ENCODE measurements around the gene TAGLN. TPM values are rescaled to one million over a fixed set of nuclear protein-coding genes. Genes with fewer than 3 reads are reported as not detected.

The TAGLN gene
- total RNA-seq, 1 experiment from 2014 or later, result 11.0 TPM

- Histone ChIP-seq H3K4me1 (replicated peaks; ENCODE audit: insufficient read depth) (no peaks in the 10 kb centered on the region), H4K20me1 (ENCODE audit: insufficient read depth) (no peaks in the 10 kb centered on the region), H3K79me2 (ENCODE audit: low read depth) (no peaks in the 10 kb centered on the region), H3K36me3 (ENCODE audit: low read depth) (no peaks in the 10 kb centered on the region), H3F3A (ENCODE audit: insufficient read depth, low read depth) (no peaks in the 10 kb centered on the region), H3K27ac (no peak overlapping the region), H2AFZ (no peak overlapping the region), H3K4me3 (no peak overlapping the region), H3K27me3 (ENCODE audit: insufficient read depth, low read depth) (no peaks in the 10 kb centered on the region), H3K9me3 (ENCODE audit: insufficient read depth, low read depth) (no peaks in the 10 kb centered on the region), H3K4me2 (no peak overlapping the region), H3K9me2 (ENCODE audit: insufficient read depth) (no peaks in the 10 kb centered on the region)
- no peak for TF ChIP-seq EZH2 (IDR thresholded peaks at IDR 0.05; ENCODE audit: low read depth)
- TF ChIP-seq CTCF (conservative IDR thresholded peaks at IDR 0.05), result no peak
- ChIA-PET CTCF (no interaction called here), POLR2A (ENCODE audit: unreplicated experiment) (no interaction called here)
- BruUV-seq (replicated peaks), result no TSS peak
- intact Hi-C loops (cut with micrococcal nuclease; ENCODE audit: unreplicated experiment), result no loop called here
- no peak for DNase-seq
Measured at GRCh38 chr11:117187007-117187406, 12.2 kb upstream of the TAGLN start.

- POLR2A ChIA-PET (ENCODE audit: unreplicated experiment), result no interaction called here
- no peak overlapping the region for H3K4me3 ChIP-seq
- no peaks in the 10 kb centered on the region for H3K9me2 ChIP-seq (ENCODE audit: insufficient read depth)
- intact Hi-C loops (cut with micrococcal nuclease; ENCODE audit: unreplicated experiment), result no loop called here
- no peaks in the 10 kb centered on the region for H3K9me3 ChIP-seq (ENCODE audit: insufficient read depth, low read depth)
- no peaks in the 10 kb centered on the region for H3F3A ChIP-seq (ENCODE audit: insufficient read depth, low read depth)
- no peaks in the 10 kb centered on the region for H3K79me2 ChIP-seq (ENCODE audit: low read depth)
- H2AFZ ChIP-seq, result no peak overlapping the region
- H3K27ac ChIP-seq, result no peak overlapping the region
- H4K20me1 ChIP-seq (ENCODE audit: insufficient read depth), result no peaks in the 10 kb centered on the region
- no peaks in the 10 kb centered on the region for H3K36me3 ChIP-seq (ENCODE audit: low read depth)
- no peak overlapping the region for H3K4me2 ChIP-seq
- BruUV-seq (replicated peaks), result no TSS peak
- H3K27me3 ChIP-seq (ENCODE audit: insufficient read depth, low read depth), result no peaks in the 10 kb centered on the region
- H3K4me1 ChIP-seq (replicated peaks; ENCODE audit: insufficient read depth), result no peaks in the 10 kb centered on the region
- no peak for DNase-seq
- TF ChIP-seq EZH2 (IDR thresholded peaks at IDR 0.05; ENCODE audit: low read depth), result no peak
- TF ChIP-seq CTCF (conservative IDR thresholded peaks at IDR 0.05), result no peak
- CTCF ChIA-PET, result no interaction called here
Measured at GRCh38 chr11:117187428-117187798, 11.8 kb upstream of the TAGLN start.

GRCh38 chr11:117187799-117188481 lies 11.2 kb upstream of the TAGLN start:
- intact Hi-C loops (cut with micrococcal nuclease; ENCODE audit: unreplicated experiment), result no loop called here
- DNase-seq, result no peak
- no TSS peak for BruUV-seq (replicated peaks)
- no peaks in the 10 kb centered on the region for H3K9me2 ChIP-seq (ENCODE audit: insufficient read depth)
- no peaks in the 10 kb centered on the region for H4K20me1 ChIP-seq (ENCODE audit: insufficient read depth)
- no peaks in the 10 kb centered on the region for H3K9me3 ChIP-seq (ENCODE audit: insufficient read depth, low read depth)
- H3K79me2 ChIP-seq (ENCODE audit: low read depth), result no peaks in the 10 kb centered on the region
- POLR2A ChIA-PET (ENCODE audit: unreplicated experiment), result no interaction called here
- no peak overlapping the region for H3K27ac ChIP-seq
- no peaks in the 10 kb centered on the region for H3K36me3 ChIP-seq (ENCODE audit: low read depth)
- H2AFZ ChIP-seq, result no peak overlapping the region
- H3K4me1 ChIP-seq (replicated peaks; ENCODE audit: insufficient read depth), result no peaks in the 10 kb centered on the region
- CTCF ChIA-PET, result no interaction called here
- no peak overlapping the region for H3K4me2 ChIP-seq
- no peak overlapping the region for H3K4me3 ChIP-seq
- H3F3A ChIP-seq (ENCODE audit: insufficient read depth, low read depth), result no peaks in the 10 kb centered on the region
- TF ChIP-seq CTCF (conservative IDR thresholded peaks at IDR 0.05), result no peak
- no peak for TF ChIP-seq EZH2 (IDR thresholded peaks at IDR 0.05; ENCODE audit: low read depth)
- no peaks in the 10 kb centered on the region for H3K27me3 ChIP-seq (ENCODE audit: insufficient read depth, low read depth)
